Muscle of arm (tissue), 12 donors: Measurements from ENCODE around the gene ANO7. TPM values are rescaled to one million over a fixed set of nuclear protein-coding genes. Genes with fewer than 3 reads are reported as not detected.
"Not testable (repeated sequence)": the region's sequence is repeated elsewhere in the genome, so short reads cannot be mapped to it uniquely, and the experiment has no call there.

Experiments used
- DNase-seq: peaks from one replicate; pipeline ENCODE4 v3.0.0-alpha.2; 2013
- polyA plus RNA-seq, 12 donors: library from polyadenylated mRNA; unstranded; fragments of 120-200 nt; gene quantifications; one replicate each; pipeline ENCODE4 v1.2.1, GENCODE V29; 2013; ENCODE audit not compliant: insufficient read length in 12 of 12

The ANO7 gene
- polyA plus RNA-seq, 12 donors: 0.43 to 10.2 (median 1.1) TPM; not detected in 1

GRCh38 chr2:241190291-241190981 lies 2.0 kb downstream of the ANO7 start:
- no peak for DNase-seq

- DNase-seq: no peak
Measured at GRCh38 chr2:241191081-241191480, 2.6 kb downstream of the ANO7 start.

- no peak for DNase-seq
Measured at GRCh38 chr2:241193271-241193670, 4.8 kb downstream of the ANO7 start.

- no peak for DNase-seq
Measured at GRCh38 chr2:241194811-241195210, 6.3 kb downstream of the ANO7 start.

GRCh38 chr2:241195506-241196130 lies 7.1 kb downstream of the ANO7 start:
- DNase-seq: no peak

GRCh38 chr2:241197246-241197645 lies 8.8 kb downstream of the ANO7 start:
- not testable (repeated sequence) for DNase-seq

- no peak for DNase-seq
Measured at GRCh38 chr2:241197947-241198346, 9.5 kb downstream of the ANO7 start.

- no peak for DNase-seq
Measured at GRCh38 chr2:241198381-241199279, 10.2 kb downstream of the ANO7 start.

- DNase-seq: no peak
Measured at GRCh38 chr2:241199286-241199685, 10.8 kb downstream of the ANO7 start.

GRCh38 chr2:241199897-241200821 lies 11.7 kb downstream of the ANO7 start:
- no peak for DNase-seq

- no peak for DNase-seq
Measured at GRCh38 chr2:241200822-241201395, 12.4 kb downstream of the ANO7 start.

- no peak for DNase-seq
Measured at GRCh38 chr2:241201445-241202267, 13.2 kb downstream of the ANO7 start.

GRCh38 chr2:241202268-241202585 lies 13.8 kb downstream of the ANO7 start:
- no peak for DNase-seq

- no peak for DNase-seq
Measured at GRCh38 chr2:241202681-241203080, 14.2 kb downstream of the ANO7 start.

GRCh38 chr2:241203218-241204009 lies 14.9 kb downstream of the ANO7 start:
- DNase-seq: no peak

GRCh38 chr2:241204010-241204384 lies 15.5 kb downstream of the ANO7 start:
- DNase-seq: no peak

- no peak for DNase-seq
Measured at GRCh38 chr2:241204490-241204889, 16.0 kb downstream of the ANO7 start.

GRCh38 chr2:241205086-241205485 lies 16.6 kb downstream of the ANO7 start:
- no peak for DNase-seq

- DNase-seq: no peak
Measured at GRCh38 chr2:241207151-241207550, 18.7 kb downstream of the ANO7 start.

- DNase-seq: no peak
Measured at GRCh38 chr2:241207641-241208040, 19.2 kb downstream of the ANO7 start.
